K562 (cell line): ENCODE results near the gene ING2. TPM values are rescaled to one million over a fixed set of nuclear protein-coding genes. Genes with fewer than 3 reads are reported as not detected.
"Not testable (repeated sequence)": the region's sequence is repeated elsewhere in the genome, so short reads cannot be mapped to it uniquely, and the experiment has no call there.

Experiments used
- ATAC-seq: fragments of 200-7000 bp; cut with Tn5 transposase; 3 replicates; pipeline ENCODE4 v1.9.1; 2020; ENCODE audit warnings: moderate library complexity
- BruUV-seq: library from RNA; stranded (reverse); fragments of 400-500 nt; replicated peaks from 2 replicates; lab custom pipeline; 2021; lab: Mats Ljungman, UMichigan
- CTCF ChIA-PET: fragments of 300-600 bp; formaldehyde crosslinking; extraction: SDS; loops from one replicate; lab custom pipeline; 2021; ENCODE audit warnings: low intra/inter-chr PET ratio; lab: Yijun Ruan, JAX
- POLR2A ChIA-PET: fragments of 300-600, 350-650 bp; sonication (Branson Sonifier 250); formaldehyde crosslinking; extraction: SDS; loops from one replicate; lab custom pipeline; 2021; ENCODE audit warnings: antibody characterized with exemption, inconsistent platforms; lab: Yijun Ruan, JAX
- DNase-seq, 4 experiments: peaks; one replicate each; pipeline versions ENCODE4 v3.0.0 to v3.0.0-alpha.2; 2011 to 2018; ENCODE audit warnings: low spot score in 3 of 4, mixed read lengths in 3 of 4; ENCODE audit errors: extremely low read depth in 1 of 4
- FAIRE-seq: peaks from 2 replicates; lab custom pipeline; 2011; peaks lifted over from hg19 to GRCh38; lab: Jason Lieb, UNC
- H2AFZ ChIP-seq: 2 replicates; pipeline ENCODE4 v1.6.0; 2011; ENCODE audit warnings: low read depth, low read length, control low read depth, inconsistent platforms
- H3K27ac ChIP-seq: fragments of 200-600 bp; 3 replicates; pipeline ENCODE4 v1.8.0; 2011; ENCODE audit warnings: low read depth, mild to moderate bottlenecking, control low read depth, inconsistent platforms, low read length, moderate library complexity, mixed read lengths; ENCODE audit errors: extremely low read depth
- H3K27me3 ChIP-seq, 2 experiments: fragments of 300-600 bp in 1 of 2; 2 replicates in 1 of 2; 3 replicates in 1 of 2; pipeline versions ENCODE4 v1.6.0 to v1.8.0; 2011; ENCODE audit warnings: inconsistent platforms in 2 of 2, low read length in 2 of 2, mild to moderate bottlenecking in 1 of 2, mixed read lengths in 1 of 2, moderate library complexity in 1 of 2; ENCODE audit not compliant: control insufficient read depth in 2 of 2, insufficient read depth in 2 of 2
- H3K36me3 ChIP-seq: fragments of 300-600 bp; 3 replicates; pipeline ENCODE4 v1.8.0; 2011; ENCODE audit warnings: mild to moderate bottlenecking, low read length, inconsistent platforms; ENCODE audit not compliant: control insufficient read depth, insufficient read depth
- H3K4me1 ChIP-seq, 2 experiments: fragments of 200-600 bp in 1 of 2; replicated peaks in 1 of 2; 2 replicates in 1 of 2; 3 replicates in 1 of 2; pipeline versions ENCODE4 v1.5.1 to v1.8.0; 2011; ENCODE audit warnings: inconsistent platforms in 2 of 2, low read length in 2 of 2, mild to moderate bottlenecking in 1 of 2, mixed read lengths in 1 of 2, moderate library complexity in 1 of 2; ENCODE audit not compliant: control insufficient read depth in 2 of 2, insufficient read depth in 2 of 2
- H3K4me2 ChIP-seq: 2 replicates; pipeline ENCODE4 v1.6.1; 2011; ENCODE audit warnings: low read length, control low read depth, inconsistent platforms, mixed read lengths; ENCODE audit not compliant: insufficient read depth
- H3K4me3 ChIP-seq: fragments of 200-600 bp; sonication (generic), shearing (Covaris generic); 2 replicates; pipeline ENCODE4 v1.5.1; 2016; ENCODE audit warnings: control low read depth, inconsistent platforms
- H3K79me2 ChIP-seq: fragments of 200-600 bp; 3 replicates; pipeline ENCODE4 v1.8.0; 2011; ENCODE audit warnings: low read length, inconsistent platforms; ENCODE audit not compliant: control insufficient read depth, insufficient read depth
- H3K9ac ChIP-seq, 2 experiments: 2 replicates each; pipeline versions ENCODE4 v1.6.0 to v1.6.1; 2011; ENCODE audit warnings: low read depth in 2 of 2, low read length in 2 of 2, control low read depth in 1 of 2, inconsistent platforms in 1 of 2, mild to moderate bottlenecking in 1 of 2, mixed read lengths in 1 of 2; ENCODE audit not compliant: insufficient read depth in 1 of 2
- H3K9me1 ChIP-seq: one replicate; pipeline ENCODE4 v1.6.0; 2011; ENCODE audit warnings: inconsistent platforms, mild to moderate bottlenecking, low read length, moderate library complexity; ENCODE audit not compliant: control insufficient read depth, insufficient read depth
- H3K9me3 ChIP-seq: replicated peaks from 2 replicates; pipeline ENCODE4 v1.5.1; 2011; ENCODE audit warnings: low read depth, low read length, inconsistent platforms; ENCODE audit not compliant: control insufficient read depth, insufficient read depth
- H4K20me1 ChIP-seq: replicated peaks from 2 replicates; pipeline ENCODE4 v1.6.1; 2011; ENCODE audit warnings: low read length, inconsistent platforms, mixed read lengths; ENCODE audit not compliant: control insufficient read depth, insufficient read depth
- MEIS2 ChIP-seq: fragments of 450-650 bp; IDR thresholded peaks from 2 replicates; pipeline ENCODE4 v1.6.1; 2014; ENCODE audit warnings: mild to moderate bottlenecking; ENCODE audit not compliant: partially characterized antibody
- SIN3A ChIP-seq, 2 experiments: fragments of 150-350 bp in 1 of 2; IDR thresholded peaks; 2 replicates each; pipeline ENCODE4 v1.6.1; 2011 to 2016; ENCODE audit warnings: borderline replicate concordance in 2 of 2, low read depth in 2 of 2, low read length in 2 of 2, mild to moderate bottlenecking in 2 of 2, moderate library complexity in 2 of 2; ENCODE audit not compliant: control insufficient read depth in 1 of 2
- SP2 ChIP-seq: IDR thresholded peaks from 2 replicates; pipeline ENCODE4 v1.6.1; 2011; ENCODE audit warnings: mild to moderate bottlenecking, low read depth, low read length, moderate library complexity; ENCODE audit not compliant: poor library complexity, severe bottlenecking; ENCODE audit errors: extremely low read depth
- ZNF583 ChIP-seq: fragments of 250-450 bp; sonication (Bioruptor Pico); IDR thresholded peaks from 2 replicates; pipeline ENCODE4 v1.4.0; 2020
- WGBS: fragments of 100-300 bp; shearing (Covaris generic); methylation state at CpG from one replicate; pipeline ENCODE4 v1.1.6; 2016; ENCODE audit warnings: low coverage, mixed read lengths; ENCODE audit not compliant: insufficient coverage; ENCODE audit errors: missing lambda C conversion rate; 5-methylcytosine and 5-hydroxymethylcytosine counted together
- in situ Hi-C: fragments of 300-500 bp; cut with MboI; formaldehyde crosslinking; loops from 4 replicates; pipeline ENCODE4 v1.15.0; 2018; ENCODE audit warnings: inconsistent platforms, mixed read lengths
- intact Hi-C: fragments of 100-400 bp; cut with micrococcal nuclease; formaldehyde crosslinking; loops from 2 replicates; pipeline ENCODE4 v1.14.2; 2022
- polyA plus RNA-seq, 8 experiments: library from polyadenylated mRNA; depleted of rRNA in 4 of 8; stranded (reverse) in 5 of 8; unstranded in 3 of 8; fragments of >200 nt; fragmentation: Nextera tagmentation in 2 of 8; fragmentation: Illumina TruSeq in 1 of 8; extraction: Ambion mirVana in 2 of 8; extraction: Trizol in 1 of 8; gene quantifications; 2 replicates each; pipeline versions ENCODE4 v1.2.1 to v1.2.3, GENCODE V29; 2011 to 2014; ENCODE audit warnings: inconsistent platforms in 1 of 8, missing spikeins in 1 of 8
- total RNA-seq, 7 experiments: library from RNA; depleted of rRNA in 6 of 7; stranded (reverse); fragments of >200 nt in 6 of 7; fragmentation: Illumina TruSeq in 2 of 7; extraction: Trizol in 2 of 7; gene quantifications; 2 replicates each; pipeline versions ENCODE4 v1.2.1 to v1.2.3, GENCODE V29; 2011 to 2021; ENCODE audit warnings: low replicate concordance in 1 of 7

The ING2 gene
- total and polyA plus RNA-seq, 9 of the 15 experiments (the other 6 are each of a cell fraction or from before 2014, with no cell fraction given) = 2.9 to 21.4 (median 12.4) TPM

- no peaks in the 10 kb centered on the region for H3K9me3 ChIP-seq
- in situ Hi-C loops = loop anchor here (10.0 kb wide), 1 partner anchor 126 kb away; no protein-coding TSS in a partner anchor
- H3K27ac ChIP-seq = no peak overlapping the region
- intact Hi-C loops = loop anchor here (10.0 kb wide), 2 partner anchors 366 to 626 kb away; no protein-coding TSS in a partner anchor
- 22% methylated on average over 2 of the region's 2 CpGs for WGBS
- CTCF ChIA-PET = no interaction called here
- H3K79me2 ChIP-seq = no peaks in the 10 kb centered on the region
- no peaks in the 10 kb centered on the region for H3K36me3 ChIP-seq
- H3K27me3 ChIP-seq = no peaks in the 10 kb centered on the region; a peak in 1 of 5 replicates
- BruUV-seq = no TSS peak
- no peaks in the 10 kb centered on the region; the same call in 1 of the 2 replicates for H4K20me1 ChIP-seq
- no peak overlapping the region for H2AFZ ChIP-seq
- ATAC-seq = no peak
- H3K4me1 ChIP-seq = peaks cover 3% of the 10 kb centered on the region in 2 experiments; a peak in 3 of 5 replicates
- POLR2A ChIA-PET = no interaction called here
- DNase-seq = no peak
- H3K9me1 ChIP-seq = no peaks in the 10 kb centered on the region
- no peak overlapping the region for H3K4me2 ChIP-seq
- FAIRE-seq = no peak
- TF ChIP-seq ZNF583 (CRISPR knock-in tag) = no peak
- no peak for TF ChIP-seq SIN3A (IDR thresholded peaks at IDR 0.05; ENCODE audit: borderline replicate concordance in 2 of 2, control insufficient read depth in 1 of 2, low read depth in 2 of 2, low read length in 2 of 2)
- no peak for TF ChIP-seq MEIS2
- no peak for TF ChIP-seq SP2
- H3K4me3 ChIP-seq = no peak overlapping the region
- H3K9ac ChIP-seq = no peak overlapping the region
Measured at GRCh38 chr4:183478926-183479325, 25.9 kb upstream of the ING2 start.

GRCh38 chr4:183482515-183483095, 22.3 kb upstream of the ING2 start:
- 77% methylated on average over 22 of the region's 33 CpGs for WGBS
- H3K4me2 ChIP-seq, H4K20me1 ChIP-seq, H3K9ac ChIP-seq, DNase-seq, POLR2A ChIA-PET, H3K4me3 ChIP-seq, H3K27me3 ChIP-seq, H3K9me3 ChIP-seq, intact Hi-C loops, H3K9me1 ChIP-seq, H3K4me1 ChIP-seq, ATAC-seq, H2AFZ ChIP-seq, FAIRE-seq, H3K27ac ChIP-seq, BruUV-seq, CTCF ChIA-PET, H3K79me2 ChIP-seq, H3K36me3 ChIP-seq, in situ Hi-C loops: not testable (repeated sequence)
